Fibroblast of lung (primary cell): ENCODE data around the gene AMACR. TPM values are rescaled to one million over a fixed set of nuclear protein-coding genes. Genes with fewer than 3 reads are reported as not detected.
A peak's percentile ranks its signal among the peaks of the same experiment; 100 is the strongest.

Source experiments
- DNase-seq, 2 donors: peaks; one replicate each; pipeline versions ENCODE4 v3.0.0 to v3.0.0-alpha.2; 2010; ENCODE audit warnings: low read depth in 2 of 2
- H2AFZ ChIP-seq: 2 replicates; pipeline ENCODE4 v1.5.1; 2012; ENCODE audit warnings: low read length, control low read depth, inconsistent platforms
- H3K27ac ChIP-seq: 2 replicates; pipeline ENCODE4 v1.5.1; 2011; ENCODE audit warnings: low read length, control low read depth; ENCODE audit not compliant: insufficient read depth
- H3K27me3 ChIP-seq: 2 replicates; pipeline ENCODE4 v1.5.1; 2011; ENCODE audit warnings: mild to moderate bottlenecking, low read length; ENCODE audit not compliant: control insufficient read depth, insufficient read depth
- H3K36me3 ChIP-seq: 2 replicates; pipeline ENCODE4 v1.5.1; 2011; ENCODE audit warnings: low read length; ENCODE audit not compliant: control insufficient read depth, insufficient read depth
- H3K4me1 ChIP-seq: 2 replicates; pipeline ENCODE4 v1.5.1; 2011; ENCODE audit warnings: low read length; ENCODE audit not compliant: control insufficient read depth, insufficient read depth; ENCODE audit errors: extremely low read depth
- H3K4me2 ChIP-seq: 2 replicates; pipeline ENCODE4 v1.5.1; 2011; ENCODE audit warnings: low read length, control low read depth; ENCODE audit not compliant: insufficient read depth; ENCODE audit errors: extremely low read depth
- H3K4me3 ChIP-seq, 4 experiments: fragments of 200-600 bp in 1 of 4; sonication (generic) in 1 of 4; replicated peaks in 1 of 4; 2 replicates each; pipeline ENCODE4 v1.5.1; 2011 to 2016; ENCODE audit warnings: low read length in 4 of 4, low read depth in 3 of 4, mild to moderate bottlenecking in 3 of 4, control low read depth in 2 of 4, inconsistent platforms in 1 of 4, mixed read lengths in 1 of 4; ENCODE audit not compliant: insufficient read depth in 1 of 4; ENCODE audit errors: control extremely low read depth in 1 of 4
- H3K79me2 ChIP-seq: 2 replicates; pipeline ENCODE4 v1.5.1; 2012; ENCODE audit warnings: mild to moderate bottlenecking, low read length, inconsistent platforms; ENCODE audit not compliant: control insufficient read depth, insufficient read depth
- H3K9ac ChIP-seq: 2 replicates; pipeline ENCODE4 v1.5.1; 2011; ENCODE audit warnings: mild to moderate bottlenecking, low read length, control low read depth; ENCODE audit not compliant: insufficient read depth
- H3K9me3 ChIP-seq: 2 replicates; pipeline ENCODE4 v1.5.1; 2012; ENCODE audit warnings: low read depth, low read length; ENCODE audit not compliant: control insufficient read depth, insufficient read depth
- H4K20me1 ChIP-seq: 2 replicates; pipeline ENCODE4 v1.5.1; 2011; ENCODE audit warnings: low read length; ENCODE audit not compliant: control insufficient read depth, insufficient read depth; ENCODE audit errors: extremely low read depth
- CTCF ChIP-seq, 2 donors: IDR thresholded peaks in 1 of 2; conservative IDR thresholded peaks in 1 of 2; 1 replicate in 1 of 2; 2 replicates in 1 of 2; pipeline ENCODE4 v1.5.1; 2011 to 2012; ENCODE audit warnings: low read length in 2 of 2, control low read depth in 1 of 2, inconsistent platforms in 1 of 2, low read depth in 1 of 2, mild to moderate bottlenecking in 1 of 2
- EZH2 ChIP-seq: IDR thresholded peaks from 2 replicates; pipeline ENCODE4 v1.5.1; 2012; ENCODE audit warnings: low read length, control low read depth, mild to moderate bottlenecking; ENCODE audit errors: missing control alignments
- polyA plus RNA-seq, 2 donors: library from polyadenylated mRNA; depleted of rRNA in 1 of 2; stranded (reverse) in 1 of 2; unstranded in 1 of 2; fragments of >200 nt; gene quantifications; 2 replicates each; pipeline ENCODE4 v1.2.1, GENCODE V29; 2011 to 2012; ENCODE audit warnings: missing spikeins in 1 of 2
- total RNA-seq: library from RNA; depleted of rRNA; stranded (reverse); fragments of >200 nt; gene quantifications from 2 replicates; pipeline ENCODE4 v1.2.1, GENCODE V29; 2014

AMACR gene
- total and polyA plus RNA-seq, 2 donors (not counting 1 experiment from before 2014, with no cell fraction given), result 7.6 to 14.2 TPM

- H3K4me2 ChIP-seq, result no peak overlapping the region
- H3K9me3 ChIP-seq, result no peaks in the 10 kb centered on the region
- H3K27ac ChIP-seq, result no peak overlapping the region
- DNase-seq, result no peak
- TF ChIP-seq CTCF (conservative IDR thresholded peaks at IDR 0.05 in 1 of 2, IDR thresholded peaks at IDR 0.05 in 1 of 2; ENCODE audit: low read depth in 1 of 2, low read length in 2 of 2) (no peak), EZH2 (no peak)
- no peaks in the 10 kb centered on the region for H3K79me2 ChIP-seq
- peaks cover 3% of the 10 kb centered on the region for H3K36me3 ChIP-seq
- H2AFZ ChIP-seq, result no peak overlapping the region
- no peaks in the 10 kb centered on the region for H3K27me3 ChIP-seq
- H3K9ac ChIP-seq, result no peak overlapping the region
- no peaks in the 10 kb centered on the region for H4K20me1 ChIP-seq
- no peak overlapping the region for H3K4me3 ChIP-seq
- H3K4me1 ChIP-seq, result peaks cover 4% of the 10 kb centered on the region
These were observed 2.2 kb downstream of the AMACR start for GRCh38 chr5:34005681-34006080.

GRCh38 chr5:34005211-34005610 is 2.6 kb downstream of the AMACR start:
- H3K36me3 ChIP-seq, result peaks cover 3% of the 10 kb centered on the region

GRCh38 chr5:34003941-34004340 is 3.9 kb downstream of the AMACR start:
- H3K9ac ChIP-seq, result no peak overlapping the region
- DNase-seq, result no peak
- no peak overlapping the region for H3K4me2 ChIP-seq
- no peaks in the 10 kb centered on the region for H3K9me3 ChIP-seq
- H2AFZ ChIP-seq, result no peak overlapping the region
- H3K79me2 ChIP-seq, result no peaks in the 10 kb centered on the region
- H3K4me1 ChIP-seq, result peaks cover 3% of the 10 kb centered on the region
- H3K36me3 ChIP-seq, result peaks cover 3% of the 10 kb centered on the region
- no peak for TF ChIP-seq EZH2
- H4K20me1 ChIP-seq, result no peaks in the 10 kb centered on the region
- H3K27me3 ChIP-seq, result no peaks in the 10 kb centered on the region
- no peak overlapping the region for H3K27ac ChIP-seq
- H3K4me3 ChIP-seq, result no peak overlapping the region

More at GRCh38 chr5:34005211-34005610, 2.6 kb downstream of the AMACR start:
- Histone ChIP-seq H2AFZ (no peak overlapping the region), H3K9me3 (no peaks in the 10 kb centered on the region), H3K27ac (no peak overlapping the region), H4K20me1 (no peaks in the 10 kb centered on the region), H3K9ac (no peak overlapping the region), H3K27me3 (no peaks in the 10 kb centered on the region), H3K79me2 (no peaks in the 10 kb centered on the region), H3K4me1 (peaks cover 4% of the 10 kb centered on the region), H3K4me3 (no peak overlapping the region), H3K4me2 (no peak overlapping the region)
- DNase-seq, result peak in 1 of 2 donors; percentile 49
- no peak for TF ChIP-seq EZH2
- TF ChIP-seq CTCF (conservative IDR thresholded peaks at IDR 0.05 in 1 of 2, IDR thresholded peaks at IDR 0.05 in 1 of 2; ENCODE audit: low read depth in 1 of 2, low read length in 2 of 2), result no peak
